ENCODE measurements around the gene DTD1.

DNA sequence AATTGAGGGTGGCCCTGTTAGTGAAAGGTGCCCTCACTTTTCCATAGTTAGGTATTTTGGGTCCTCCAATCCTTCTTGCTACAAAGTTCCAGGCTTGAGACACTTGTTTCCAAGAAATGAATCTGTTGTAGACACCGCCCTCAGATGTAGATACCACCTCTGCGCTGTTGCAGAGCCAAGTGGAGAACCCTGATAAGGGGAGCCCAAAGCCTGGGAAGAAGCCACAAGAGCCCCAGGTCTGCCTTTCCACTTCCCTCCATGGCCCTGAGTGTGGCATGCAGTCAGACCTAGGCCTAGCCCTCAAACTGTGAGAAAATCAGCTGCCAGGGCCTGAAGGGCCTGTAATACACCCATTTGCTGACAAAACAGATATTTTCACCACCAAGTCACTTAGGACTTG lies 37.1 kb downstream of the DTD1 start:
- no peak for TF ChIP-seq POLR2A (IDR thresholded peaks at IDR 0.05)
- TF ChIP-seq, protein P1, sequence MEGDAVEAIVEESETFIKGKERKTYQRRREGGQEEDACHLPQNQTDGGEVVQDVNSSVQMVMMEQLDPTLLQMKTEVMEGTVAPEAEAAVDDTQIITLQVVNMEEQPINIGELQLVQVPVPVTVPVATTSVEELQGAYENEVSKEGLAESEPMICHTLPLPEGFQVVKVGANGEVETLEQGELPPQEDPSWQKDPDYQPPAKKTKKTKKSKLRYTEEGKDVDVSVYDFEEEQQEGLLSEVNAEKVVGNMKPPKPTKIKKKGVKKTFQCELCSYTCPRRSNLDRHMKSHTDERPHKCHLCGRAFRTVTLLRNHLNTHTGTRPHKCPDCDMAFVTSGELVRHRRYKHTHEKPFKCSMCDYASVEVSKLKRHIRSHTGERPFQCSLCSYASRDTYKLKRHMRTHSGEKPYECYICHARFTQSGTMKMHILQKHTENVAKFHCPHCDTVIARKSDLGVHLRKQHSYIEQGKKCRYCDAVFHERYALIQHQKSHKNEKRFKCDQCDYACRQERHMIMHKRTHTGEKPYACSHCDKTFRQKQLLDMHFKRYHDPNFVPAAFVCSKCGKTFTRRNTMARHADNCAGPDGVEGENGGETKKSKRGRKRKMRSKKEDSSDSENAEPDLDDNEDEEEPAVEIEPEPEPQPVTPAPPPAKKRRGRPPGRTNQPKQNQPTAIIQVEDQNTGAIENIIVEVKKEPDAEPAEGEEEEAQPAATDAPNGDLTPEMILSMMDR (IDR thresholded peaks at IDR 0.05): no peak
